Measurements from ENCODE around the gene CRACDL. TPM values are rescaled to one million over a fixed set of nuclear protein-coding genes. Genes with fewer than 3 reads are reported as not detected.

Gene CRACDL
- total and polyA plus RNA-seq, 2 donors (not counting 3 experiments of a cell fraction or from before 2014, with no cell fraction given), result 0.92 to 6.3 TPM

- FAIRE-seq, result no peak
- no TSS peak for BruUV-seq (replicated peaks)
- CTCF ChIA-PET, result interaction anchor here (0.9 to 1.0 kb wide), 2 partner anchors 34 to 64 kb away, joined by 3 read pairs; partner anchors contain the start of gene CRACDL
- Histone ChIP-seq H3K9me3 (replicated peaks; ENCODE audit: control insufficient read depth, insufficient read depth, low read length) (no peaks in the 10 kb centered on the region), H3K27ac (ENCODE audit: insufficient read depth, low read depth, low read length) (no peak overlapping the region), H3K9ac (replicated peaks; ENCODE audit: extremely low read depth, insufficient read depth, low read length) (no peak overlapping the region), H2AFZ (ENCODE audit: low read depth, low read length) (no peak overlapping the region), H3K79me2 (ENCODE audit: control insufficient read depth, insufficient read depth, low read length) (no peaks in the 10 kb centered on the region), H3K4me3 (replicated peaks in 1 of 3; ENCODE audit: insufficient read depth in 1 of 3, low read depth in 1 of 3, low read length in 3 of 3) (no peak overlapping the region), H3K9me1 (replicated peaks; ENCODE audit: control insufficient read depth, extremely low read depth, insufficient read depth, low read length) (no peaks in the 10 kb centered on the region), H3K27me3 (ENCODE audit: control insufficient read depth in 2 of 2, insufficient read depth in 2 of 2, low read length in 2 of 2) (no peaks in the 10 kb centered on the region), H3K4me2 (ENCODE audit: insufficient read depth, low read length) (no peak overlapping the region), H3K36me3 (ENCODE audit: control insufficient read depth in 2 of 2, extremely low read depth in 1 of 2, insufficient read depth in 2 of 2, low read length in 2 of 2) (no peaks in the 10 kb centered on the region), H3K4me1 (ENCODE audit: control insufficient read depth, extremely low read depth, insufficient read depth, low read length) (peaks cover 6% of the 10 kb centered on the region), H4K20me1 (replicated peaks; ENCODE audit: control insufficient read depth, extremely low read depth, insufficient read depth, low read length) (no peaks in the 10 kb centered on the region)
- no peak for TF ChIP-seq FOS (IDR thresholded peaks at IDR 0.05; ENCODE audit: borderline replicate concordance, insufficient read depth, low read length)
- TF ChIP-seq MYC (IDR thresholded peaks at IDR 0.05; ENCODE audit: low read depth, low read length), result no peak
- TF ChIP-seq GATA2 (IDR thresholded peaks at IDR 0.05; ENCODE audit: insufficient read depth, insufficient read length, low read depth, low read length), result no peak
- no peak for TF ChIP-seq POLR2A (IDR thresholded peaks at IDR 0.05; ENCODE audit: low read depth, low read length)
- no peak for TF ChIP-seq EZH2 (IDR thresholded peaks at IDR 0.05; ENCODE audit: borderline replicate concordance, low read depth, low read length, severe bottlenecking)
- no peak for TF ChIP-seq POLR2AphosphoS5 (IDR thresholded peaks at IDR 0.05; ENCODE audit: insufficient read depth, low read depth, low read length)
- TF ChIP-seq JUN (IDR thresholded peaks at IDR 0.05; ENCODE audit: borderline replicate concordance, insufficient read depth, insufficient read length, low read depth), result no peak
- no peak for TF ChIP-seq CTCF (IDR thresholded peaks at IDR 0.05; ENCODE audit: extremely low read depth in 1 of 2, insufficient read depth in 1 of 2, low read depth in 1 of 2, low read length in 2 of 2)
- TF ChIP-seq MAX (IDR thresholded peaks at IDR 0.05; ENCODE audit: insufficient read depth, insufficient read length), result no peak
- intact Hi-C loops (cut with micrococcal nuclease) (no loop called here), dilution Hi-C loops (cut with MboI; ENCODE audit: extremely low pct_ligation_motif_present, low sequenced_read_pairs) (no loop called here)
- POLR2A ChIA-PET, result no interaction called here
- no peak for DNase-seq (ENCODE audit: low read depth, low spot score)
These were observed 64.5 kb downstream of the CRACDL start for GRCh38 chr2:98871506-98871905.
